Cardiac fibroblast (primary cell): ENCODE results near the gene CFAP45.

Source experiments
- DNase-seq, 2 donors: peaks; one replicate each; pipeline versions ENCODE4 v3.0.0 to v3.0.0-alpha.2; 2010; ENCODE audit warnings: low read depth in 2 of 2
- H3K4me3 ChIP-seq, 2 donors: replicated peaks in 1 of 2; 1 replicate in 1 of 2; 2 replicates in 1 of 2; pipeline ENCODE4 v1.5.1; 2011; ENCODE audit warnings: low read depth in 2 of 2, low read length in 2 of 2, mild to moderate bottlenecking in 2 of 2, moderate library complexity in 1 of 2
- CTCF ChIP-seq: IDR thresholded peaks from one replicate; pipeline ENCODE4 v1.5.1; 2011; ENCODE audit warnings: low read depth, mild to moderate bottlenecking, low read length, inconsistent platforms

CFAP45 gene

GRCh38 chr1:159872891-159873290, 27.1 kb downstream of the CFAP45 start:
- DNase-seq = no peak
- TF ChIP-seq CTCF = no peak

DNA sequence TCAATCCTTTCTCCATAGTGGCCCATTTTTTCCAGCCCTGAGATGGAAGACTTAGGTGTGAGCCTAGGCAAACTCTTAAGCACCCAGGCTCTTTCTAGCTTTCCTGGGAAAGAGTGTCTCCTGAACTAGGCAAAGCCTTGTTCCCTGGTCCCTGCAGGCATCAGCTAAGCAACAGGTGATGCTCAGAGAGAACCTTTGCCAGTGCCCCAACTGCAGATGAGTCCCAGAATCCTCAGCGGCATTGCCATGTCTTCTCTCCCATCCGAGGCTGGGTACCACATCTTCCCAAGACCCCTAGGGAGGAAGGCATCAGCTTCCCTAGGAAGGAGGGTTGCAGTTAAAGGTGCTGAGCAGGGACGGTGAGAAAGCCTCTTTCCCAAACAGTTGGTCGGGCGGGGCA, 29.3 kb downstream of the CFAP45 start:
- no peak overlapping the region for H3K4me3 ChIP-seq
- no peak for TF ChIP-seq CTCF
- no peak for DNase-seq

More at GRCh38 chr1:159872891-159873290, 27.1 kb downstream of the CFAP45 start:
- no peak overlapping the region for H3K4me3 ChIP-seq

DNA sequence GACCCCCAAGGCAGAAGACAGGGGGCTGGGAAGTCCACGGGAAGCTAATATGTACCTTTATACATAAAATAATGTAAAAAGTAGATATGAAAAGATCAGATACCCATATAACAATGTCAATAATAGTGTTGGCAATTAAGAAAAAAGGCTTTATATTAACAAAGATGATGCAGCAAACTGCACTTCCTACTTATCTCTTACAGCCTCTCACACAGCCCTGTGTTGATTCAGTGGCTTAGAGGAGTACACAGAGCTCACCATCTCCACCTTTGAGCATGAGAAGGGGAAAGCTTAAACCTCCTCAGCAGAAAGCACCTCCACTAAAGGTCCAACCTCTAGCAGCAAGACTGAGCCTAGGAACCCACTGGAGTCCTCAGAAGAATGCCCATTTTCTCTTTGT, 30.4 kb downstream of the CFAP45 start:
- DNase-seq = no peak
- no peak overlapping the region for H3K4me3 ChIP-seq
- TF ChIP-seq CTCF = no peak

GRCh38 chr1:159869173-159869572, 30.8 kb downstream of the CFAP45 start:
- no peak for TF ChIP-seq CTCF
- no peak overlapping the region for H3K4me3 ChIP-seq
- DNase-seq = peak; percentile 22 to 73

DNA sequence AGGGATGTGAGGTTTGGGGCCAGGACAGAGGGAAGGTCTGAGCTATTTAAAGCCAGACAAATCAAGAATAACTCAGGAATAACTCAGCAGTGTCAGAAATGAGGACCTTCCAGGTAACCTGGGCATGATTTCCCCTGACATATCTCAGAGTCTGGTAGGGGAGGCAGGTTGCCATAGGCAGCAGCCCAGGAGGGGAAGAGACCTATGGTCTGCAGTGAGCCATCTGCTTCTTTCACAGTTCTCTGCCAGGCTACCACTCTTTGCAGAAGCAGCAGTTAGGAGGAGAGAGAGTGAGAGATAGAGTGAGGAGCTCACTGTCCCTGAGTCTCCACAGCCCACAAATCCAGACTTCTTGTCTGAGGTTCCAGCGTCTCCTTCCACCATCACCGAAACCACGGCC, 31.2 kb downstream of the CFAP45 start:
- no peak overlapping the region for H3K4me3 ChIP-seq
- TF ChIP-seq CTCF = no peak
- no peak for DNase-seq

DNA sequence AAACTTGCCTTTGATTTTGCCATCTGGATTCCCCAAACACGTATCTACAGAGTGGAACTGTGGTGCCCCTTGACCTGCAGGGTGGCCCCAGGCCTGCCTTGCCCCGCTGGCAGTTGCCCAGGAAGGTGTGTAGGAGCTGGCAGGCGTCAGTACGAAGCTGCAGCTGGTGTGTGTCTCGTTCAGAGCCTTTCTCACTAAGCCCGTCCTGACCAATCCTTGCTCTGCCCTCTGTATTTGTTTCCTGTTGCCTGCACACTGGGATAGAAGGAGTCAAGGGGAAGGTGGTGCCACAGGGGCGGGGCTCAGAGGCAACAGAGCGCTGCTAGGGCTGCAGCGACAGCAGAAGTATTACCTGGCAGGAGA, 32.3 kb downstream of the CFAP45 start:
- H3K4me3 ChIP-seq = no peak overlapping the region
- peak; percentile 33 to 55 for DNase-seq
- no peak for TF ChIP-seq CTCF

DNA sequence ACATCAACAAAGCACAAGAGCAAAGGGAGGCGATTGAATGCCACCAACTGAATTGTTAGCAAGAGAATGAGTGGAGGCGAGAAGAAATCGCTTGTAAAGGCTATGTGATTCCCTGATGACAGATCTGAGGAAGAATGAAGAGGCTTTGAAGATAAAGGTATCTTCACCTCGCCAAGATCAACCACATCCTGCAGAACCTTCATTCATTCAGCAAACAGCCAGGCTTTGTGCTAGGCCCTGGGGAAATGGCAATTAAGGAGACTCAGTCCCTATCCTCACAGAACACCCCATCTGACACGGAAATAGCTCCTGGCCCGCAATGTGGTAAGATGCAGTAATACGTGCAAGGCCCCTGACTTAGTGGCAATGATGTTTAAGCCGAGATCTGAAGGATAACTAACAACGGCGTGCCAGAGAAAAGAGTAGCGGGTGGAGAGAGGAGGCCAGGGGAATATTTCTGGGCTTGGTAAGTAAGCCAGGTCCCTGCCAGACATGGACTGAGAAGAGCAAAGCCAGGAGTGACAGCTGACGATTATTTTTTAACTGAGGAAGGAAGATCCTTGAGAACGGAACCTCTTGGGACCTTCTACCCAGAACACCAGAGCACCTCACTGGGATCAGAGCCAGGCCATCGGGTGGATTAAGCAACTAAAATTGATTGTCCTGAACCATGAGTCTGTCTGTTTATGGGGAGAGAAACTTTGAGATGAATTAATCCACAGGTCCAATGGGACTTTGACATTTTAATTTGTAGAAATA, 32.9 kb downstream of the CFAP45 start:
- DNase-seq = no peak
- no peak for TF ChIP-seq CTCF
- no peak overlapping the region for H3K4me3 ChIP-seq
